Measurements from ENCODE around the gene F2RL2.

GRCh38 chr5:76606701-76607100, 16.5 kb downstream of the F2RL2 start:
- no peak for TF ChIP-seq CTCF (conservative IDR thresholded peaks at IDR 0.05; ENCODE audit: low read depth, low read length)
- TF ChIP-seq EZH2 (IDR thresholded peaks at IDR 0.05; ENCODE audit: low read length, unreplicated experiment), result no peak
- no peak for TF ChIP-seq EZH2phosphoT487 (IDR thresholded peaks at IDR 0.05; ENCODE audit: borderline replicate concordance, low read length)
